AG04449 (cell line): ENCODE data around the gene TNRC6B.

Source experiments
- CTCF ChIA-PET: fragments of 350-600 bp; formaldehyde crosslinking; extraction: SDS; loops from one replicate; lab custom pipeline; 2021; ENCODE audit warnings: antibody characterized with exemption; lab: Yijun Ruan, JAX
- POLR2A ChIA-PET: fragments of 400-600, 350-600 bp; formaldehyde crosslinking; extraction: SDS; loops from one replicate; lab custom pipeline; 2020; ENCODE audit warnings: antibody characterized with exemption, inconsistent platforms; lab: Yijun Ruan, JAX
- DNase-seq: peaks from one replicate; pipeline ENCODE4 v3.0.0-alpha.2; 2010; ENCODE audit warnings: low read depth, low spot score
- H3K4me3 ChIP-seq: 2 replicates; pipeline ENCODE4 v1.5.1; 2011; ENCODE audit warnings: low read depth, mild to moderate bottlenecking, control low read depth, low read length
- TF ChIP-seq, protein P1 (sequence below): IDR thresholded peaks from one replicate; pipeline ENCODE4 v1.5.1; 2011; ENCODE audit warnings: mild to moderate bottlenecking, moderate library complexity, low read length, control low read depth, inconsistent platforms; ENCODE audit not compliant: insufficient read depth; ENCODE audit errors: missing control alignments

Gene TNRC6B

DNA sequence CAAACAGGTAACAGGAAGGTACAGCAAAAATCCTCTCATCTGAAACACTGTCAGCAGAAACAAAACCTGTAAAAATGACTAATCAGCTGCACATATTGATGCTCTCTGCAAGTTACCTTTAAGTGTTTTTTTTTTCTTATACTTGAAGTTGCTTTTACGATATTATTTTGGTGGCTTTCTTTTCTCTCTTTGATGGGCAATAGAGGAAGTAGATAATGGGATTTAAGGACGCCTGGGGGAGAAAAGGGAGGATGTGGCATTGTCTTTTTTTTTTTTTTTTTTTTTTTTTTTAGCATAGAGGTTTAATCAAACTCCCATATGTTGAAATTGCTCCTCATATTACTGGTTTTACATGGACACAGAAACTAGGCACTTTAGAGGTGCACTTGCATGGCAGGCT, 157.2 kb downstream of the TNRC6B start:
- no peak for DNase-seq
- TF ChIP-seq, protein P1, sequence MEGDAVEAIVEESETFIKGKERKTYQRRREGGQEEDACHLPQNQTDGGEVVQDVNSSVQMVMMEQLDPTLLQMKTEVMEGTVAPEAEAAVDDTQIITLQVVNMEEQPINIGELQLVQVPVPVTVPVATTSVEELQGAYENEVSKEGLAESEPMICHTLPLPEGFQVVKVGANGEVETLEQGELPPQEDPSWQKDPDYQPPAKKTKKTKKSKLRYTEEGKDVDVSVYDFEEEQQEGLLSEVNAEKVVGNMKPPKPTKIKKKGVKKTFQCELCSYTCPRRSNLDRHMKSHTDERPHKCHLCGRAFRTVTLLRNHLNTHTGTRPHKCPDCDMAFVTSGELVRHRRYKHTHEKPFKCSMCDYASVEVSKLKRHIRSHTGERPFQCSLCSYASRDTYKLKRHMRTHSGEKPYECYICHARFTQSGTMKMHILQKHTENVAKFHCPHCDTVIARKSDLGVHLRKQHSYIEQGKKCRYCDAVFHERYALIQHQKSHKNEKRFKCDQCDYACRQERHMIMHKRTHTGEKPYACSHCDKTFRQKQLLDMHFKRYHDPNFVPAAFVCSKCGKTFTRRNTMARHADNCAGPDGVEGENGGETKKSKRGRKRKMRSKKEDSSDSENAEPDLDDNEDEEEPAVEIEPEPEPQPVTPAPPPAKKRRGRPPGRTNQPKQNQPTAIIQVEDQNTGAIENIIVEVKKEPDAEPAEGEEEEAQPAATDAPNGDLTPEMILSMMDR, result no peak
- POLR2A ChIA-PET, result no interaction called here
- CTCF ChIA-PET, result interaction anchor here (2.1 kb wide), 1 partner anchor 11 kb away, joined by 10 read pairs; the partner anchor contains the start of gene ADSL
- H3K4me3 ChIP-seq, result no peak overlapping the region

DNA sequence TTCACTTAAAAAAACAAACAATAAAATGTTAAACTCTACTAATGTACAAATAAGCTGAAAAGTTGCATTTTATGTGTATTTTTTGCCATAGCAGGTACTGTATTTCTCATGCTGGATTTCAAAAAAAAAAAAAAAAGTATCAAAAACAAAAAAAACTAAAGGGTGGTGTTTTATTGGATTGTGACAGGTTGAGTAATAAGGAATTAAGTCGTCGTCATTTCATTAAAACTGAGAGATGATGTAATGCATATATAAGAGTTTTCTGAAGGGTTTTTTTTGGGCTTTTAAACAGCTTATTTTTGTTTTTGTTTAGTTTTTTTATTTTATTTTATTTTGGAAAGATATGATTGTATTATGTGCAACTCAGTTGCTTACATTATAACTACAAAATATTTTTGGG, 157.6 kb downstream of the TNRC6B start:
- POLR2A ChIA-PET, result no interaction called here
- no peak for DNase-seq
- H3K4me3 ChIP-seq, result no peak overlapping the region
- TF ChIP-seq, protein P1, result no peak
- CTCF ChIA-PET, result interaction anchor here (2.1 kb wide), 1 partner anchor 11 kb away, joined by 10 read pairs; the partner anchor contains the start of gene ADSL

DNA sequence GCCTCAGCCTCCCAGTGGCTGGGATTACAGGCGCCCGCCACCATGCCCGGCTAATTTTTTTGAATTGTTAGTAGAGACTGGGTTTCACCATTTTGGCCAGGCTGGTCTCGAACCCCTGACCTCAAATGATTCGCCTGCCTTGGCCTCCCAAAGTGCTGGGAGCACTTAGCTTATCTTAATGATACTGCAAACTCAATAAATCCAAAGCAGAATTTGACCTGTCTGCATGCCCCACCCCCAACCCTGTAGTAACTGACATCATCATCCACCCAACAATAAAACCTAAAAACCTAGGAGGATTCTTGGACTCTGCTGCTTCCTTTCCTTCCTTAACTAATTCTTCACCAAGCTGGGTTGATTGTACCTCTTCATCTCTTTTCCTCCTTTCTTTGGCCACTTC, 162.3 kb downstream of the TNRC6B start:
- POLR2A ChIA-PET, result no interaction called here
- DNase-seq, result no peak
- CTCF ChIA-PET, result interaction anchor here (0.8 to 2.6 kb wide), 2 partner anchors 8 to 146 kb away, joined by 3 to 10 read pairs; no protein-coding TSS in a partner anchor
- no peak overlapping the region for H3K4me3 ChIP-seq
- TF ChIP-seq, protein P1, result no peak

DNA sequence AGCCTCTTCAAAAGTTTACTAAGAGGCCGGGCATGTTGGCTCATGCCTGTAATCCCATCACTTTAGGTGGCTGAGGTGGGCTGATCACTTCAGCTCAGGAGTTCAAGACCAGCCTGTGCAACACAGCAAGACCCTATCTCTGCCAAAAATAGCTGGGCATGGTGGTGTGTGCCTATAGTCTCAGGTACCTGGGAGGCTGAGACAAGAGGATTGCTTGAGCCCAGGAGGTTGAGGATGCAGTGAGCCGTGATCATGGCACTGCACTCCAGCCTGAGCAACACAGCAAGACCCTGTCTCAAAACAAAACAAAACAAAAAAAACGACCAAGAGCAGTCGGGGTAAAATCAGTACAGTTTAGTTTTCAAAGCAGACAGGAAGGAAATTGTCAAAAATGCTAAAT, 163.9 kb downstream of the TNRC6B start:
- CTCF ChIA-PET, result no interaction called here
- TF ChIP-seq, protein P1, result no peak
- POLR2A ChIA-PET, result no interaction called here

DNA sequence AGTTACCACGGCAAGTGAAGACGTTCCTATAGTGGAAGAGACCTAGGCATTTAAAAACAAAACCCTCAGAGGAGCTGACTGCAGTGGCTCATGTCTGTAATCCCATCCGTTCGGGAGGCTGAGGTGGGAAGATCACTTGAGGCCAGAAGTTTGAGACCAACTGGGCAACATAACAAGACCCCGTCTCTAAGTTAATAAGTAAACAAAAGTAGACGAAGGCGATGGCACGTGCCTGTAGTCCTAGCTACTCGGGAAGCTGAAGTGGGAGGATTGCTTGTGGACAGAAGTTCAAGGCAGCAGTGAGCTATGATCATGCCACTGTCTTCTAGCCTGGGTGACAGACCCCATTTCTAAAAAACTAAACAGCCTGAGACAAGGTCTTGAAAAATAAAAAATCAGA, 164.8 kb downstream of the TNRC6B start:
- ChIA-PET POLR2A (interaction anchor here (1.1 kb wide), 1 partner anchor 37 kb away, joined by 3 read pairs; no protein-coding TSS in a partner anchor), CTCF (no interaction called here)
- no peak for DNase-seq
- H3K4me3 ChIP-seq, result no peak overlapping the region
- TF ChIP-seq, protein P1, result no peak

More for the DNA sequence above, 163.9 kb downstream of the TNRC6B start:
- no peak for DNase-seq
- H3K4me3 ChIP-seq, result no peak overlapping the region

DNA sequence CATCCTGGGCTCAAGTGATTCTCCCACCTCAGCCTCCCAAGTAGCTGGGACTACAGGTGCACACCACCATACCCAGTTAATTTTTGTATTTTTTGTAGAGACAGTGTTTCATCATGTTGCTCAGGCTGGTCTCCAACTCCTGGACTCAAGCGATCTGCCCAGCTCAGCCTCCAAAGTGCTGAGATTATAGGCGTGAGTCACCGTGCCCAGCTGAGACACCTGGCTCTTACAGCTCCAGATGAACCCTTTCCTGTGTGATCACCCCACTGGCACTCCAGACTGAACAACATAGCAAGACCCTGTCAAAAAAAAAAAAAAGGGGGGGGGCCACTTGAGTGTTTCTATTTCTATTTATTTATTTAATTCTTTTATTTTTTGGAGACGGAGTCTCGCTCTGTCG, 167.5 kb downstream of the TNRC6B start:
- H3K4me3 ChIP-seq, result peak overlapping the region; percentile 99
- TF ChIP-seq, protein P1, result no peak
- no peak for DNase-seq
- CTCF ChIA-PET, result interaction anchor here (1.5 to 3.7 kb wide), 3 partner anchors 10 to 299 kb away, joined by 4 to 15 read pairs (median 10); no protein-coding TSS in a partner anchor
- POLR2A ChIA-PET, result interaction anchor here (0.5 to 1.4 kb wide), 6 partner anchors 35 to 1581 kb away, joined by 3 to 5 read pairs (median 4); partner anchors contain the start of gene TNRC6B
